Breast epithelium (tissue), 3 donors: ENCODE measurements around the gene MAPK11.
"Not testable (repeated sequence)": the region's sequence is repeated elsewhere in the genome, so short reads cannot be mapped to it uniquely, and the experiment has no call there.

Source experiments
- CTCF ChIP-seq, 3 donors: fragments of 450-650 bp; IDR thresholded peaks; one replicate each; pipeline ENCODE4 v1.5.1; 2016 to 2017; ENCODE audit warnings: antibody characterized with exemption in 3 of 3, mild to moderate bottlenecking in 3 of 3, moderate library complexity in 3 of 3
- POLR2A ChIP-seq: fragments of 450-650 bp; IDR thresholded peaks from one replicate; pipeline ENCODE4 v1.6.1; 2016; ENCODE audit warnings: antibody characterized with exemption, mild to moderate bottlenecking, moderate library complexity
- POLR2AphosphoS5 ChIP-seq, 3 donors: sonication (generic); formaldehyde crosslinking; IDR thresholded peaks; one replicate each; pipeline ENCODE4 v1.6.1; 2017; ENCODE audit warnings: antibody characterized with exemption in 3 of 3

DNA sequence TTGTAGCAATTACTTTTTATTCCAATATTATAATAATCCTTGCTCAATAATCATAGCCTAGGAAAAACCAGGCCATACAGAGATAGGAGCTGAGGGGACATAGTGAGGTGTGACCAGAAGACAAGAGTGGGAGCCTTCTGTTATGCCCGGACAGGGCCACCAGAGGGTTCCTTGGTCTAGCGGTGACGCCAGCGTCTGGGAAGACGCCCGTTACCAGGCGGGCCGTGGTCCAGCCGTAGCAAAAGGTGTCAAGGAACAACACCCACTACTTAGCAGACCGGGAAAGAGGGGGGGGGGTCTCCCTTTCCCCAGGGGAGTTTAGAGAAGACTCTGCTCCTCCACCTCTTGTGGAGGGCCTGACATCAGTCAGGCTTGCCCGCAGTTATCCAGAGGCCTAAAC lies 3.2 kb upstream of the MAPK11 start:
- not testable (repeated sequence) for TF ChIP-seq CTCF (IDR thresholded peaks at IDR 0.05); POLR2A; POLR2AphosphoS5 (IDR thresholded peaks at IDR 0.05)
